HepG2 (cell line): Measurements from ENCODE around the gene ISOC2. TPM values are rescaled to one million over a fixed set of nuclear protein-coding genes. Genes with fewer than 3 reads are reported as not detected.

Experiments
- ERF ChIP-seq: IDR thresholded peaks from 2 replicates; pipeline ENCODE4 v1.6.1; 2018; ENCODE audit warnings: missing biosample characterization, missing genetic modification reagents
- GTF3A ChIP-seq: sonication (generic); formaldehyde crosslinking; conservative IDR thresholded peaks from 2 replicates; pipeline ENCODE4 v1.4.0; 2020; ENCODE audit warnings: mild to moderate bottlenecking, missing genetic modification reagents
- HOXA9 ChIP-seq: sonication (generic); formaldehyde crosslinking; IDR thresholded peaks from 2 replicates; pipeline ENCODE4 v1.8.1; 2022; ENCODE audit warnings: missing genetic modification reagents, mild to moderate bottlenecking, moderate library complexity, borderline replicate concordance
- MTA1 ChIP-seq: sonication (generic); formaldehyde crosslinking; IDR thresholded peaks from 2 replicates; pipeline ENCODE4 v1.4.0; 2020; ENCODE audit warnings: missing genetic modification reagents, mild to moderate bottlenecking, borderline replicate concordance
- RORA ChIP-seq: sonication (generic); formaldehyde crosslinking; IDR thresholded peaks from 2 replicates; pipeline ENCODE4 v1.5.0; 2020; ENCODE audit warnings: mild to moderate bottlenecking, missing genetic modification reagents, moderate library complexity
- TSC22D2 ChIP-seq: sonication (generic); formaldehyde crosslinking; IDR thresholded peaks from 2 replicates; pipeline ENCODE4 v1.5.1; 2020; ENCODE audit warnings: missing genetic modification reagents, mild to moderate bottlenecking, borderline replicate concordance
- ZMYM2 ChIP-seq: sonication (generic); formaldehyde crosslinking; IDR thresholded peaks from 2 replicates; pipeline ENCODE4 v1.8.0; 2022; ENCODE audit warnings: mild to moderate bottlenecking, missing genetic modification reagents
- ZNF317 ChIP-seq: sonication (generic); formaldehyde crosslinking; IDR thresholded peaks from 2 replicates; pipeline ENCODE4 v1.5.0; 2020; ENCODE audit warnings: mild to moderate bottlenecking, missing genetic modification reagents
- ZNF550 ChIP-seq: sonication (generic); formaldehyde crosslinking; IDR thresholded peaks from 2 replicates; pipeline ENCODE4 v1.4.0; 2020; ENCODE audit warnings: mild to moderate bottlenecking, missing genetic modification reagents, borderline replicate concordance
- ZNF589 ChIP-seq: sonication (generic); formaldehyde crosslinking; conservative IDR thresholded peaks from 2 replicates; pipeline ENCODE4 v1.8.0; 2022; ENCODE audit warnings: mild to moderate bottlenecking, moderate library complexity, missing genetic modification reagents
- ZNF616 ChIP-seq: sonication (generic); formaldehyde crosslinking; IDR thresholded peaks from 2 replicates; pipeline ENCODE4 v1.5.0; 2020; ENCODE audit warnings: low read depth, mild to moderate bottlenecking, missing genetic modification reagents
- ZNF678 ChIP-seq: sonication (generic); formaldehyde crosslinking; IDR thresholded peaks from 2 replicates; pipeline ENCODE4 v1.4.0; 2020; ENCODE audit warnings: mild to moderate bottlenecking, missing genetic modification reagents
- ZNF761 ChIP-seq: sonication (generic); formaldehyde crosslinking; conservative IDR thresholded peaks from 2 replicates; pipeline ENCODE4 v1.4.0; 2020; ENCODE audit warnings: mild to moderate bottlenecking, missing genetic modification reagents
- ZNF816 ChIP-seq: sonication (generic); formaldehyde crosslinking; IDR thresholded peaks from 2 replicates; pipeline ENCODE4 v1.8.0; 2022; ENCODE audit warnings: missing genetic modification reagents, mild to moderate bottlenecking, borderline replicate concordance
- polyA plus RNA-seq, 8 experiments: library from polyadenylated mRNA; depleted of rRNA in 3 of 8; stranded (reverse) in 7 of 8; unstranded in 1 of 8; fragments of >200 nt; fragmentation: Illumina TruSeq in 4 of 8; extraction: Trizol in 4 of 8; gene quantifications; 2 replicates each; pipeline versions ENCODE4 v1.2.1 to v1.2.3, GENCODE V29; 2011 to 2016; ENCODE audit warnings: low read depth in 4 of 8, missing spikeins in 1 of 8, mixed read lengths in 1 of 8; ENCODE audit not compliant: insufficient read depth in 1 of 8
- total RNA-seq, 5 experiments: library from RNA; depleted of rRNA; stranded (reverse); fragments of >200 nt; fragmentation: Illumina TruSeq; extraction: Trizol; gene quantifications; 2 replicates each; pipeline ENCODE4 v1.2.3, GENCODE V29; 2016; ENCODE audit warnings: low read depth in 1 of 5
- TF ChIP-seq, protein P1 (sequence below): sonication (generic); formaldehyde crosslinking; IDR thresholded peaks from 2 replicates; pipeline ENCODE4 v1.4.0; 2020; ENCODE audit warnings: missing genetic modification reagents, low read depth, mild to moderate bottlenecking, borderline replicate concordance
- TF ChIP-seq, protein P2 (sequence below): sonication (generic); formaldehyde crosslinking; IDR thresholded peaks from 2 replicates; pipeline ENCODE4 v1.4.0; 2020; ENCODE audit warnings: missing genetic modification reagents, borderline replicate concordance
- TF ChIP-seq, protein P3 (sequence below): sonication (generic); formaldehyde crosslinking; IDR thresholded peaks from 2 replicates; pipeline ENCODE4 v1.5.0; 2020; ENCODE audit warnings: mild to moderate bottlenecking, missing genetic modification reagents, moderate library complexity
- TF ChIP-seq, protein P4 (sequence below): sonication (generic); formaldehyde crosslinking; IDR thresholded peaks from 2 replicates; pipeline ENCODE4 v1.4.0; 2020; ENCODE audit warnings: missing genetic modification reagents, borderline replicate concordance

The ISOC2 gene
- total and polyA plus RNA-seq, 2 of the 13 experiments (the other 11 are each of a cell fraction or from before 2014, with no cell fraction given), result 76.8 to 105 TPM

DNA sequence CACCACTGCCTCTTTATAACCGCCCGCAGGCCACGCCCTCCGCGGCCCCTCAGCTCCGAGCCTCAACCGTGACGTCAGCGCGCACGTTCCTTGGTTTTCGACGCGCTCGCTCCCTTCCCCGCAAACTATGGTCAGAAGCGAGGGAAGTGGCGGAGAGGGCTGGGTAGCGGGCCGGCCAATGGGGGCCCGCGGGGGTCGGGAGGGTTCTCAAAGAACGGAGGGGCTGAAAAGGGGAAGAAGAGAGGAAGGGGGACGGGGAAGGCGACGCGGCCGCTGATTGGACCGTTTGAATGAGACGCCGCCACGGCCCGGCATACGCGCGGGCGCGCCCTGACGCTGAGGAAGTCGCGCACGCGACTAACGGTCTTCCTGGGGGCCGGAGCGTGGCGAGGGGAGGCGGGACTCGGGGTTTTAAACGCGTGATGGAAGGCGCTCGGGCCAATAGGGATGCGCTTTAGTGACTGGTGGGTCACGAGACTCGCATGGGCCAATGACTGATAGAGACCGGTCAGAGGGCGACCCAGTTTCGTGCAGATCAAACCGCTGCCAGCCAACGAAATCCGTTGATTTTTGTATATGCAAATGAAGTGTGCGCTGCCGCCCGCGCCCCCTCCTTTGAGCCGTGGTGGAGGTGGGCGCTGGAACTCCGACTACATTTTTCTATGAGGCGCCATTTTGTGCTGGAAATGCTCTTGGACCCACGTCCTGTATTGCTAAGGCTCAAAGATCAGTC, 53.5 kb downstream of the ISOC2 start (continued):
- TF ChIP-seq, protein P1, sequence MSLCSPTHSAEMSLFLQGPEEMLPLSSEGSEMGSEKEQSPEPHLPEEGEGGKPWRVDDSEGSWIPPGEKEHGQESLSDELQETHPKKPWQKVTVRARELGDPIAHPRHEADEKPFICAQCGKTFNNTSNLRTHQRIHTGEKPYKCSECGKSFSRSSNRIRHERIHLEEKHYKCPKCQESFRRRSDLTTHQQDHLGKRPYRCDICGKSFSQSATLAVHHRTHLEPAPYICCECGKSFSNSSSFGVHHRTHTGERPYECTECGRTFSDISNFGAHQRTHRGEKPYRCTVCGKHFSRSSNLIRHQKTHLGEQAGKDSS (CRISPR knock-in tag), result peak; percentile 78; the same call in 1 of the 2 replicates
- TF ChIP-seq ZNF589 (CRISPR knock-in tag) (0 out of 2 replicates have a peak, but pooled peaks have one; percentile 56), MTA1 (CRISPR knock-in tag) (no peak; the same call in 1 of the 2 replicates), ZNF616 (CRISPR knock-in tag) (peak; percentile 88; the same call in 1 of the 2 replicates), ZMYM2 (CRISPR knock-in tag) (peak; percentile 84), ZNF761 (no peak; the same call in 1 of the 2 replicates), GTF3A (no peak), HOXA9 (CRISPR knock-in tag) (peak; percentile 81; the same call in 1 of the 2 replicates), ZNF317 (CRISPR knock-in tag) (peak; percentile 42; the same call in 1 of the 2 replicates), ERF (CRISPR knock-in tag) (peak; percentile 69; the same call in 1 of the 2 replicates), ZNF816 (CRISPR knock-in tag) (no peak), RORA (CRISPR knock-in tag) (no peak), ZNF678 (CRISPR knock-in tag) (0 out of 2 replicates have a peak, but pooled peaks have one; percentile 67), TSC22D2 (no peak; the same call in 1 of the 2 replicates), ZNF550 (CRISPR knock-in tag) (no peak)
- TF ChIP-seq, protein P2, sequence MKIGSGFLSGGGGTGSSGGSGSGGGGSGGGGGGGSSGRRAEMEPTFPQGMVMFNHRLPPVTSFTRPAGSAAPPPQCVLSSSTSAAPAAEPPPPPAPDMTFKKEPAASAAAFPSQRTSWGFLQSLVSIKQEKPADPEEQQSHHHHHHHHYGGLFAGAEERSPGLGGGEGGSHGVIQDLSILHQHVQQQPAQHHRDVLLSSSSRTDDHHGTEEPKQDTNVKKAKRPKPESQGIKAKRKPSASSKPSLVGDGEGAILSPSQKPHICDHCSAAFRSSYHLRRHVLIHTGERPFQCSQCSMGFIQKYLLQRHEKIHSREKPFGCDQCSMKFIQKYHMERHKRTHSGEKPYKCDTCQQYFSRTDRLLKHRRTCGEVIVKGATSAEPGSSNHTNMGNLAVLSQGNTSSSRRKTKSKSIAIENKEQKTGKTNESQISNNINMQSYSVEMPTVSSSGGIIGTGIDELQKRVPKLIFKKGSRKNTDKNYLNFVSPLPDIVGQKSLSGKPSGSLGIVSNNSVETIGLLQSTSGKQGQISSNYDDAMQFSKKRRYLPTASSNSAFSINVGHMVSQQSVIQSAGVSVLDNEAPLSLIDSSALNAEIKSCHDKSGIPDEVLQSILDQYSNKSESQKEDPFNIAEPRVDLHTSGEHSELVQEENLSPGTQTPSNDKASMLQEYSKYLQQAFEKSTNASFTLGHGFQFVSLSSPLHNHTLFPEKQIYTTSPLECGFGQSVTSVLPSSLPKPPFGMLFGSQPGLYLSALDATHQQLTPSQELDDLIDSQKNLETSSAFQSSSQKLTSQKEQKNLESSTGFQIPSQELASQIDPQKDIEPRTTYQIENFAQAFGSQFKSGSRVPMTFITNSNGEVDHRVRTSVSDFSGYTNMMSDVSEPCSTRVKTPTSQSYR (CRISPR knock-in tag), result no peak
- TF ChIP-seq, protein P3, sequence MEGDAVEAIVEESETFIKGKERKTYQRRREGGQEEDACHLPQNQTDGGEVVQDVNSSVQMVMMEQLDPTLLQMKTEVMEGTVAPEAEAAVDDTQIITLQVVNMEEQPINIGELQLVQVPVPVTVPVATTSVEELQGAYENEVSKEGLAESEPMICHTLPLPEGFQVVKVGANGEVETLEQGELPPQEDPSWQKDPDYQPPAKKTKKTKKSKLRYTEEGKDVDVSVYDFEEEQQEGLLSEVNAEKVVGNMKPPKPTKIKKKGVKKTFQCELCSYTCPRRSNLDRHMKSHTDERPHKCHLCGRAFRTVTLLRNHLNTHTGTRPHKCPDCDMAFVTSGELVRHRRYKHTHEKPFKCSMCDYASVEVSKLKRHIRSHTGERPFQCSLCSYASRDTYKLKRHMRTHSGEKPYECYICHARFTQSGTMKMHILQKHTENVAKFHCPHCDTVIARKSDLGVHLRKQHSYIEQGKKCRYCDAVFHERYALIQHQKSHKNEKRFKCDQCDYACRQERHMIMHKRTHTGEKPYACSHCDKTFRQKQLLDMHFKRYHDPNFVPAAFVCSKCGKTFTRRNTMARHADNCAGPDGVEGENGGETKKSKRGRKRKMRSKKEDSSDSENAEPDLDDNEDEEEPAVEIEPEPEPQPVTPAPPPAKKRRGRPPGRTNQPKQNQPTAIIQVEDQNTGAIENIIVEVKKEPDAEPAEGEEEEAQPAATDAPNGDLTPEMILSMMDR, result no peak
- TF ChIP-seq, protein P4, sequence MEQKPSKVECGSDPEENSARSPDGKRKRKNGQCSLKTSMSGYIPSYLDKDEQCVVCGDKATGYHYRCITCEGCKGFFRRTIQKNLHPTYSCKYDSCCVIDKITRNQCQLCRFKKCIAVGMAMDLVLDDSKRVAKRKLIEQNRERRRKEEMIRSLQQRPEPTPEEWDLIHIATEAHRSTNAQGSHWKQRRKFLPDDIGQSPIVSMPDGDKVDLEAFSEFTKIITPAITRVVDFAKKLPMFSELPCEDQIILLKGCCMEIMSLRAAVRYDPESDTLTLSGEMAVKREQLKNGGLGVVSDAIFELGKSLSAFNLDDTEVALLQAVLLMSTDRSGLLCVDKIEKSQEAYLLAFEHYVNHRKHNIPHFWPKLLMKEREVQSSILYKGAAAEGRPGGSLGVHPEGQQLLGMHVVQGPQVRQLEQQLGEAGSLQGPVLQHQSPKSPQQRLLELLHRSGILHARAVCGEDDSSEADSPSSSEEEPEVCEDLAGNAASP (CRISPR knock-in tag), result 0 out of 2 replicates have a peak, but pooled peaks have one; percentile 51
